A673 (cell line): ENCODE results near the gene TXNDC9.
"Not testable (repeated sequence)": the region's sequence is repeated elsewhere in the genome, so short reads cannot be mapped to it uniquely, and the experiment has no call there.

Experiments used
- CTCF ChIP-seq: fragments of 300-800, 200-600 bp; sonication (generic); conservative IDR thresholded peaks from 2 replicates; pipeline ENCODE4 v1.5.1; 2017; ENCODE audit warnings: low read depth, mild to moderate bottlenecking, antibody characterized with exemption, low read length, moderate library complexity, mixed read lengths
- EZH2 ChIP-seq: fragments of 200-600 bp; sonication (generic); IDR thresholded peaks from 2 replicates; pipeline ENCODE4 v1.6.1; 2017; ENCODE audit warnings: borderline replicate concordance, low read depth, mild to moderate bottlenecking, mixed read lengths, antibody characterized with exemption, low read length; ENCODE audit not compliant: poor library complexity, severe bottlenecking

DNA sequence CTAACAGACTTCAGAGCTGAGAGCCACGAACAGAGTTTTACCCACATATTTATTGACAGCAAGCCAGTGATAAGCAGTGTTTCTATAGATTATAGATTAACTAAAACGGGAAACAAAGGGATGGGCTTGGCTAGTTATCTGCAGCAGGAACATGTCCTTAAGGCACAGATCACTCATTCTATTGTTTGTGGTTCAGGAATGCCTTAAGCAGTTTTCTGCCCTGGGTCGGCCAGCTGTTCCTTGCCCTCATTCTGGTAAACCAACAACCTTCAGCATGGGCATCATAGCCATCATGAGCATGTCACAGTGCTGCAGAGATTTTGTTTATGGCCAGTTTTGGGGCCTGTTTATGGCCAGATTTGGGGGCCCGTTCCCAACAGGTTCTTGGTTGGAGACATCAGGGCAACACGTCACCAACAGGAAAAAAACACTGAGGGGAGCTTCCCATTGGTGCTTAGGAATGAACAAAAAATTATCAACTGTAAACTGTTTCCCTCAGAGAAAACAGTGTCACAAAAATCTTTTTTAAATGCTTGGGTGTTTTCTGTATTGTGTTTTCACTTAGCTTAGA is 57.9 kb downstream of the TXNDC9 start:
- TF ChIP-seq CTCF, EZH2: not testable (repeated sequence)
